Pancreas (tissue), 10 donors: ENCODE results near the gene ZNF280B. TPM values are rescaled to one million over a fixed set of nuclear protein-coding genes. Genes with fewer than 3 reads are reported as not detected.

Experiments
- ATAC-seq, 4 donors: fragments of 200-7000 bp; cut with Tn5 transposase; one replicate each; pipeline versions ENCODE4 v1.8.0 to v1.9.1; 2020; ENCODE audit warnings: mild to moderate bottlenecking in 4 of 4, moderate library complexity in 4 of 4
- DNase-seq, 6 donors: peaks; one replicate each; pipeline ENCODE4 v3.0.0-alpha.2; 2020
- FAIRE-seq: peaks from 2 replicates; lab custom pipeline; 2012; peaks lifted over from hg19 to GRCh38; lab: Jason Lieb, UNC
- H3K27ac ChIP-seq, 4 donors: fragments of 200-600 bp; sonication (generic); 1 replicate in 3 of 4; 2 replicates in 1 of 4; pipeline versions ENCODE4 v1.5.0 to v1.8.0; 2020
- H3K27me3 ChIP-seq, 4 donors: fragments of 200-600 bp; one replicate each; pipeline ENCODE4 v1.8.0; 2021
- H3K36me3 ChIP-seq, 3 donors: fragments of 200-600 bp; sonication (generic) in 1 of 3; one replicate each; pipeline versions ENCODE4 v1.5.0 to v1.8.0; 2020 to 2021
- H3K4me1 ChIP-seq, 3 donors: fragments of 200-600 bp; one replicate each; pipeline ENCODE4 v1.8.0; 2021
- H3K4me3 ChIP-seq, 4 donors: fragments of 200-600 bp; sonication (generic) in 2 of 4; one replicate each; pipeline versions ENCODE4 v1.5.0 to v1.8.0; 2020 to 2021
- H3K9me3 ChIP-seq, 4 donors: fragments of 200-600 bp; one replicate each; pipeline ENCODE4 v1.8.0; 2021
- WGBS, 2 donors: extraction: QIAGEN DNeasy Blood & Tissue Kit; methylation state at CpG; one replicate each; pipeline ENCODE4 v1.1.7; 2013; 5-methylcytosine and 5-hydroxymethylcytosine counted together
- intact Hi-C, 3 donors: fragments of 100-400 bp; cut with DNase I; formaldehyde crosslinking; loops; one replicate each; pipeline versions ENCODE4 v1.11.1 to v1.14.2; 2022
- polyA plus RNA-seq, 2 donors: library from polyadenylated mRNA; stranded (reverse); fragments of 200-250 nt; gene quantifications; one replicate each; pipeline ENCODE4 v1.2.3, GENCODE V29; 2013
- total RNA-seq, 6 donors: library from RNA; stranded (reverse); fragmentation: NEBNext Ultra II Directional in 4 of 6; extraction: Animal tissue kit (Norgen Biotek cat#: 25700) in 4 of 6; gene quantifications; one replicate each; pipeline versions ENCODE4 v1.2.1 to v1.2.4, GENCODE V29; 2021 to 2023
- TF ChIP-seq, protein P1 (sequence below), 4 donors: fragments of 200-600 bp; sonication (generic) in 3 of 4; IDR thresholded peaks; one replicate each; pipeline versions ENCODE4 v1.5.0 to v1.8.0; 2021; ENCODE audit warnings: antibody characterized with exemption in 4 of 4
- donor health status: healthy with polysubstance abuse.
- donor health status: DM: no; HTN: no; CAD: no; lungs with moderate emphysema.
- donor health status: DM: no; HTN: no; CAD: no.
- donor health status: control.
- donor health status: control.
- donor health status: Bipolar disorder and iron deficiency.
- donor health status: DM: yes; HTN: yes; CAD: no.
- donor health status: DM: no; HTN: no; CAD: no.
- donor health status: DM: no; HTN: no; CAD: no.
- donor health status: DM: yes; HTN: yes; CAD: no.

The ZNF280B gene
- total and polyA plus RNA-seq, 8 donors: 0.38 to 1.3 (median 0.89) TPM

DNA sequence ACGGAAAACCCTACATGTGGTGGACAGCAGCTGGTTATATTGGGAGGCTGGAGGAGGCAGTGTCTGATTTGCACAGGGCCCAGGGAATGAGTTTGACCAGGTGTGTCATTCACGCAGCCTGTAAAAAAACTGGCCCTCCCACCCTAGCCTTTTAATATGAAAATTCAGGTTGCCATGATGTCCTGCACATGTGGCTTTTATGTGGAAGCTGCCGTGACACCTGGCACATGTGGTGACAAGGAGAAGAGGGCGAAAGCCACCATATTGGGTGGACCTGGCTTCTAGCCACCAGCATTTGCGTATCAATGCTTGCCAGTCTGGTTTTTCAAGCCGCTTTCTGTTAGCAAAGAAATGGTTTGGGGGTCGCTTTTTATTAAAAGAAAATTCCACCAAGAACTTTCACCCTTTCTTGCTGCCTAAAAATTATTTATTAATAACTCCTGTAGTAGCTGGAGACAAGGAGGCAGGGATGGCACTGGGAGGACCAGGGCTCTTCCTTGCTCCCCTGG, 43.4 kb downstream of the ZNF280B start:
- FAIRE-seq: no peak
- TF ChIP-seq, protein P1, sequence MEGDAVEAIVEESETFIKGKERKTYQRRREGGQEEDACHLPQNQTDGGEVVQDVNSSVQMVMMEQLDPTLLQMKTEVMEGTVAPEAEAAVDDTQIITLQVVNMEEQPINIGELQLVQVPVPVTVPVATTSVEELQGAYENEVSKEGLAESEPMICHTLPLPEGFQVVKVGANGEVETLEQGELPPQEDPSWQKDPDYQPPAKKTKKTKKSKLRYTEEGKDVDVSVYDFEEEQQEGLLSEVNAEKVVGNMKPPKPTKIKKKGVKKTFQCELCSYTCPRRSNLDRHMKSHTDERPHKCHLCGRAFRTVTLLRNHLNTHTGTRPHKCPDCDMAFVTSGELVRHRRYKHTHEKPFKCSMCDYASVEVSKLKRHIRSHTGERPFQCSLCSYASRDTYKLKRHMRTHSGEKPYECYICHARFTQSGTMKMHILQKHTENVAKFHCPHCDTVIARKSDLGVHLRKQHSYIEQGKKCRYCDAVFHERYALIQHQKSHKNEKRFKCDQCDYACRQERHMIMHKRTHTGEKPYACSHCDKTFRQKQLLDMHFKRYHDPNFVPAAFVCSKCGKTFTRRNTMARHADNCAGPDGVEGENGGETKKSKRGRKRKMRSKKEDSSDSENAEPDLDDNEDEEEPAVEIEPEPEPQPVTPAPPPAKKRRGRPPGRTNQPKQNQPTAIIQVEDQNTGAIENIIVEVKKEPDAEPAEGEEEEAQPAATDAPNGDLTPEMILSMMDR (IDR thresholded peaks at IDR 0.05): no peak
- ATAC-seq: no peak
- peaks cover 0 to 8% (median 4%) of the 10 kb centered on the region in 4 donors for H3K27me3 ChIP-seq
- H3K4me1 ChIP-seq: no peaks in the 10 kb centered on the region
- 46 to 48% methylated on average over 7 of the region's 7 CpGs for WGBS, 2 donors
- H3K36me3 ChIP-seq: no peaks in the 10 kb centered on the region
- no peaks in the 10 kb centered on the region for H3K9me3 ChIP-seq
- H3K4me3 ChIP-seq: no peak overlapping the region
- H3K27ac ChIP-seq: no peak overlapping the region
- intact Hi-C loops: loop anchor here in 1 of 3 donors (10.0 kb wide), 1 partner anchor 490 kb away; no protein-coding TSS in a partner anchor
- DNase-seq: no peak

DNA sequence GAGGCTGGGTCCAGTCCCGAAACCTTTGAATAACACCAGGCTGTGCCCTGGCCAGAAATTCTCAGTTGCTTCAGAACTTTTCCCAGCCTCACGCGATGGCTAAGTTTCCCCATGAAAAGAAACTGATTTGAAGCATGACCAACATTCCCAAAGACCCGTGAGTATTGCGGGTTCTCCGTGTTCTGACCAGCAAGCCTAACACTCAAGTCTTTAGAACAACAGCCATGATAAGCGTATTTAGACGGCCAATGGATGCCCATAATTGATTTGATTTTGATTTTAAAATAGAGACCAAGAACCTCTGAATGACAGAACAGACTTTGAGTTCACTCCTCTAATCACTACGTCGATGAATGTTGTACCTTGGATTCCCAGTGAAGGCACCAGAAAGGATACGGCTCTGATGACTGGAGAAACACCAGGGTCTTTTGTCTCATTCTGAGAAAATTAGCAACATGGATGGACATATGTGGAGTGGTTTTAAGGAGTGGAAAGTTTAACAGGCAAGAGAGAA, 43.9 kb downstream of the ZNF280B start:
- FAIRE-seq: no peak

DNA sequence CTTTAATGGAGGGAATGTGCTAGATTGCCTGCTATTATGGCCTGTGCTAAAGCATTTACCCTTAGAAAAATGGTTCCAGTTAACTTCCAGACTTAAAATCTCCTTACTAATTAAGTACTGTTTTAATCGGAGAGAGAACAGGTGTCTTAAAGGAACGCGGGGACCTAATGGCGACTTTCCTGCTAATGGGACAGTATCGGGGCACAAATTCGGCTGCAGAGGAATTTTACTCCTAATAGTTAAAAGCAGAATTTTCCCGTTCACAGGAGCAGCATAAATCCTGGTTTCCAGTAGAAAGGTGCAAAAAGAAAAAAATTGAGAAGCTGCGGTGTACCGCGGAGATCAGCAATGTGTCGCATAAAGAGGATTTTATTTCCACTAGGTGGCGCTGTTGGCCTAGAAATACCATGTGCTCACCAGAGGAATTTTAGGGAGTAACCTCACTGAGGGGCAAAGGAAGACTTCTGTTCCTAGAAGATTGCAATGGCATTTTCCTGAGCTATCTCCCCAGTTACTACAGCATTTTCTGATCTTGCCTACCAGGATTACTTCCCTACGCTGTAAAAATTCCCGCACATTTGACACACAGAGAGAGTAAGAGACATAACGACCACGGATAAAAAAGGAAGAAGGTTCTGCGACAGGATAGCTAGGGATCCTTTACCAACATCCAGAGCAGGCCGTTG, 44.5 kb downstream of the ZNF280B start:
- FAIRE-seq: no peak
- ATAC-seq: peak; percentile 53 to 81 (median 67)
- TF ChIP-seq, protein P1 (IDR thresholded peaks at IDR 0.05): peak; percentile 54 to 74 (median 70)
- H3K36me3 ChIP-seq: no peaks in the 10 kb centered on the region
- intact Hi-C loops: loop anchor here in 1 of 3 donors (10.0 kb wide), 1 partner anchor 491 kb away; no protein-coding TSS in a partner anchor
- DNase-seq: peak in 3 of 6 donors; percentile 6 to 52 (median 18)
- H3K9me3 ChIP-seq: no peaks in the 10 kb centered on the region
- WGBS, 2 donors: 28 to 29% methylated on average over 18 of the region's 18 CpGs
- H3K27ac ChIP-seq: no peak overlapping the region
- H3K4me3 ChIP-seq: no peak overlapping the region
- H3K4me1 ChIP-seq: no peaks in the 10 kb centered on the region
- peaks cover 0 to 8% (median 4%) of the 10 kb centered on the region in 4 donors for H3K27me3 ChIP-seq

More for the DNA sequence above, 43.9 kb downstream of the ZNF280B start:
- TF ChIP-seq, protein P1 (IDR thresholded peaks at IDR 0.05): no peak
- 61 to 74% methylated on average over 11 of the region's 11 CpGs for WGBS, 2 donors
- Histone ChIP-seq H3K4me1 (no peaks in the 10 kb centered on the region), H3K27me3 (peaks cover 0 to 8% (median 4%) of the 10 kb centered on the region in 4 donors), H3K4me3 (no peak overlapping the region), H3K36me3 (no peaks in the 10 kb centered on the region), H3K27ac (no peak overlapping the region), H3K9me3 (no peaks in the 10 kb centered on the region)
- intact Hi-C loops: loop anchor here in 1 of 3 donors (10.0 kb wide), 1 partner anchor 490 kb away; no protein-coding TSS in a partner anchor
- ATAC-seq: no peak
- no peak for DNase-seq

DNA sequence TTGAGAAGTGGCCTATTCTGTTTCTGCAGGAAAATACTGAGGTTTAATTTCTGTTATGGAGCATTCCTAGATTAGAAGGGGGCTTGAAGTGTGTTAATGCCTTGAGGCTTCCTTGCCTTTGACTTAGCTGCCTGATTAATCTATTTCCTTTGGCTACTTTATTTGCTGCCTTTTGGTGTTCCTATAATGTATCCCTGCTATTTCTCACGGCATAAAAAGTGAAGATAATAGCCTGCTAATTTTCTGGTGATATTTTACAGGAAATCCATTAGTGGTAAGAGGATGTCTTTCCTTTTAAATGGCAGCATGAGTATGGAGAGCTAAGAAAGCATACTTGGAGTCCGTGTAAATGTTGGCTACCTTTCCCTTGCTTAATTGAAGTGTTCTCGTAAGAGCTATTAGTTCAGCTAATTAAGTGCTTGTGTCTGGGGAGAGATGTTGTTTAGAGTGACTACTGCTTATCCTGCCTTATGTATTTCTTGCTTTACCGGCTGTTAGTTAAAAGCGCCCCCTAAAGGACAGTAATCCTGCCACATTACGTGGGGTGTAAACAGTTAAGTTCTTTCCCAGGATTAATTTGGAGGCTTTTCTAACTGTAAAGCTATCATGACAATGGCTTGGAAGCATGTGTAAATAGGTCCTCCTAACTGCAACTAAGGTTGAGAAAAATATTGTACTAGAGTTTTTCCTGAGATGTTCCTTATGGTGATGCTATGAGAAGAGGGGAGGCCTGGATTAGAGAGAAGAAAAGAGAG, 45.6 kb downstream of the ZNF280B start:
- DNase-seq (no peak), FAIRE-seq (no peak), ATAC-seq (no peak)
- H3K4me1 ChIP-seq: no peaks in the 10 kb centered on the region
- intact Hi-C loops: loop anchor here in 1 of 3 donors (10.0 kb wide), 1 partner anchor 492 kb away; no protein-coding TSS in a partner anchor
- H3K27me3 ChIP-seq: peaks cover 0 to 8% (median 4%) of the 10 kb centered on the region in 4 donors
- TF ChIP-seq, protein P1 (IDR thresholded peaks at IDR 0.05): no peak
- H3K36me3 ChIP-seq: no peaks in the 10 kb centered on the region
- WGBS, 2 donors: 38 to 43% methylated on average over 6 of the region's 6 CpGs
- H3K4me3 ChIP-seq: no peak overlapping the region
- H3K9me3 ChIP-seq: no peaks in the 10 kb centered on the region
- H3K27ac ChIP-seq: no peak overlapping the region
